Activated naive CD8-positive, alpha-beta T cell treated with anti-CD3 and anti-CD28 coated beads, Interleukin-2, amount 50 U/mL, for 24 hours (primary cell): ENCODE measurements around the gene SCP2.
"Not testable (repeated sequence)": the region's sequence is repeated elsewhere in the genome, so short reads cannot be mapped to it uniquely, and the experiment has no call there.

Source experiments
- ATAC-seq: fragments of 150-1000 bp; cut with Tn5 transposase; one replicate; pipeline ENCODE4 v1.10.0; 2021
- DNase-seq: peaks from one replicate; pipeline ENCODE4 v3.0.0; 2021
- H3K27ac Mint-ChIP-seq: one replicate; pipeline ENCODE4 v1.8.0; 2021; ENCODE audit warnings: mild to moderate bottlenecking, mixed read lengths
- H3K27me3 Mint-ChIP-seq: one replicate; pipeline ENCODE4 v1.8.0; 2021; ENCODE audit warnings: mixed read lengths
- H3K36me3 Mint-ChIP-seq: one replicate; pipeline ENCODE4 v1.8.0; 2021; ENCODE audit warnings: low read depth, mixed read lengths
- H3K4me1 Mint-ChIP-seq: one replicate; pipeline ENCODE4 v1.8.0; 2021; ENCODE audit warnings: mixed read lengths
- H3K4me3 Mint-ChIP-seq: one replicate; pipeline ENCODE4 v1.8.0; 2021; ENCODE audit warnings: mild to moderate bottlenecking, moderate library complexity, mixed read lengths
- H3K9me3 Mint-ChIP-seq: one replicate; pipeline ENCODE4 v1.8.0; 2021; ENCODE audit warnings: mixed read lengths

Gene SCP2

GRCh38 chr1:52973841-52974240 lies 46.8 kb downstream of the SCP2 start:
- no peaks in the 10 kb centered on the region for H3K4me1 Mint-ChIP-seq
- no peak overlapping the region for H3K27ac Mint-ChIP-seq
- no peak for DNase-seq
- H3K36me3 Mint-ChIP-seq, result no peaks in the 10 kb centered on the region
- ATAC-seq, result no peak
- H3K9me3 Mint-ChIP-seq, result no peaks in the 10 kb centered on the region
- H3K4me3 Mint-ChIP-seq, result no peak overlapping the region
- no peaks in the 10 kb centered on the region for H3K27me3 Mint-ChIP-seq

GRCh38 chr1:52976183-52977035 lies 49.3 kb downstream of the SCP2 start:
- peaks cover 3% of the 10 kb centered on the region for H3K36me3 Mint-ChIP-seq
- ATAC-seq (no peak), DNase-seq (no peak)
- H3K9me3 Mint-ChIP-seq, result no peaks in the 10 kb centered on the region
- H3K4me1 Mint-ChIP-seq, result no peaks in the 10 kb centered on the region
- H3K27me3 Mint-ChIP-seq, result no peaks in the 10 kb centered on the region
- no peak overlapping the region for H3K4me3 Mint-ChIP-seq
- H3K27ac Mint-ChIP-seq, result no peak overlapping the region

- Mint-ChIP-seq H3K4me1 (no peaks in the 10 kb centered on the region), H3K36me3 (peaks cover 11% of the 10 kb centered on the region), H3K4me3 (no peak overlapping the region), H3K27me3 (no peaks in the 10 kb centered on the region), H3K9me3 (peaks cover 7% of the 10 kb centered on the region), H3K27ac (no peak overlapping the region)
- ATAC-seq (no peak), DNase-seq (no peak)
These were observed 51.0 kb downstream of the SCP2 start for GRCh38 chr1:52978045-52978444.

- H3K4me1 Mint-ChIP-seq, H3K27ac Mint-ChIP-seq, H3K27me3 Mint-ChIP-seq, H3K9me3 Mint-ChIP-seq, ATAC-seq, H3K4me3 Mint-ChIP-seq, DNase-seq, H3K36me3 Mint-ChIP-seq: not testable (repeated sequence)
These were observed 65.7 kb downstream of the SCP2 start for GRCh38 chr1:52992733-52993132.

- DNase-seq (no peak), ATAC-seq (no peak)
- H3K4me1 Mint-ChIP-seq, result no peaks in the 10 kb centered on the region
- H3K36me3 Mint-ChIP-seq, result no peaks in the 10 kb centered on the region
- H3K27ac Mint-ChIP-seq, result no peak overlapping the region
- no peak overlapping the region for H3K4me3 Mint-ChIP-seq
- no peaks in the 10 kb centered on the region for H3K9me3 Mint-ChIP-seq
- H3K27me3 Mint-ChIP-seq, result no peaks in the 10 kb centered on the region
These were observed 67.6 kb downstream of the SCP2 start for GRCh38 chr1:52994656-52995055.

- no peaks in the 10 kb centered on the region for H3K36me3 Mint-ChIP-seq
- H3K9me3 Mint-ChIP-seq, result no peaks in the 10 kb centered on the region
- H3K27ac Mint-ChIP-seq, result no peak overlapping the region
- no peak overlapping the region for H3K4me3 Mint-ChIP-seq
- H3K4me1 Mint-ChIP-seq, result no peaks in the 10 kb centered on the region
- H3K27me3 Mint-ChIP-seq, result no peaks in the 10 kb centered on the region
- no peak for DNase-seq
- no peak for ATAC-seq
These were observed 69.6 kb downstream of the SCP2 start for GRCh38 chr1:52996653-52997052.

- Mint-ChIP-seq H3K4me3 (no peak overlapping the region), H3K4me1 (no peaks in the 10 kb centered on the region), H3K27me3 (no peaks in the 10 kb centered on the region), H3K9me3 (no peaks in the 10 kb centered on the region), H3K36me3 (peaks cover 4% of the 10 kb centered on the region), H3K27ac (no peak overlapping the region)
- ATAC-seq (no peak), DNase-seq (no peak)
These were observed 74.1 kb downstream of the SCP2 start for GRCh38 chr1:53001128-53001527.

GRCh38 chr1:53006612-53007011 lies 79.5 kb downstream of the SCP2 start:
- H3K4me3 Mint-ChIP-seq, ATAC-seq, H3K27me3 Mint-ChIP-seq, DNase-seq, H3K4me1 Mint-ChIP-seq, H3K27ac Mint-ChIP-seq, H3K9me3 Mint-ChIP-seq, H3K36me3 Mint-ChIP-seq: not testable (repeated sequence)

GRCh38 chr1:53010247-53010646 lies 83.2 kb downstream of the SCP2 start:
- not testable (repeated sequence) for DNase-seq

GRCh38 chr1:53011175-53011574 lies 84.1 kb downstream of the SCP2 start:
- no peaks in the 10 kb centered on the region for H3K27me3 Mint-ChIP-seq
- peaks cover 4% of the 10 kb centered on the region for H3K36me3 Mint-ChIP-seq
- peaks cover 19% of the 10 kb centered on the region for H3K4me1 Mint-ChIP-seq
- no peak for DNase-seq
- no peak for ATAC-seq
- no peak overlapping the region for H3K4me3 Mint-ChIP-seq
- H3K27ac Mint-ChIP-seq, result no peak overlapping the region
- H3K9me3 Mint-ChIP-seq, result no peaks in the 10 kb centered on the region

More at GRCh38 chr1:53010247-53010646, 83.2 kb downstream of the SCP2 start:
- not testable (repeated sequence) for H3K4me3 Mint-ChIP-seq, H3K4me1 Mint-ChIP-seq, H3K27me3 Mint-ChIP-seq, H3K27ac Mint-ChIP-seq, H3K9me3 Mint-ChIP-seq, H3K36me3 Mint-ChIP-seq, ATAC-seq

- Mint-ChIP-seq H3K27ac (peak overlapping the region; percentile 88), H3K9me3 (no peaks in the 10 kb centered on the region), H3K27me3 (no peaks in the 10 kb centered on the region), H3K36me3 (peaks cover 6% of the 10 kb centered on the region), H3K4me3 (peak overlapping the region; percentile 93), H3K4me1 (peaks cover 25% of the 10 kb centered on the region)
- peak; percentile 66 for DNase-seq
- ATAC-seq, result peak; percentile 99
These were observed 87.9 kb downstream of the SCP2 start for GRCh38 chr1:53014791-53015507.

- no peak for DNase-seq
- no peak for ATAC-seq
- Mint-ChIP-seq H3K27ac (peak overlapping the region; percentile 77), H3K4me3 (peak overlapping the region; percentile 93), H3K9me3 (no peaks in the 10 kb centered on the region), H3K27me3 (no peaks in the 10 kb centered on the region), H3K36me3 (peaks cover 6% of the 10 kb centered on the region), H3K4me1 (peaks cover 25% of the 10 kb centered on the region)
These were observed 88.4 kb downstream of the SCP2 start for GRCh38 chr1:53015508-53015860.

- no peak overlapping the region for H3K4me3 Mint-ChIP-seq
- H3K36me3 Mint-ChIP-seq, result peaks cover 6% of the 10 kb centered on the region
- H3K4me1 Mint-ChIP-seq, result peaks cover 25% of the 10 kb centered on the region
- H3K9me3 Mint-ChIP-seq, result no peaks in the 10 kb centered on the region
- H3K27ac Mint-ChIP-seq, result no peak overlapping the region
- ATAC-seq (no peak), DNase-seq (no peak)
- no peaks in the 10 kb centered on the region for H3K27me3 Mint-ChIP-seq
These were observed 89.6 kb downstream of the SCP2 start for GRCh38 chr1:53016705-53017104.

GRCh38 chr1:53020588-53020987 lies 93.5 kb downstream of the SCP2 start:
- Mint-ChIP-seq H3K36me3 (peaks cover 5% of the 10 kb centered on the region), H3K4me1 (peaks cover 21% of the 10 kb centered on the region), H3K4me3 (no peak overlapping the region), H3K27ac (no peak overlapping the region), H3K27me3 (no peaks in the 10 kb centered on the region), H3K9me3 (no peaks in the 10 kb centered on the region)
- DNase-seq, result no peak
- no peak for ATAC-seq

GRCh38 chr1:53022179-53022578 lies 95.1 kb downstream of the SCP2 start:
- DNase-seq (no peak), ATAC-seq (no peak)
- Mint-ChIP-seq H3K27me3 (no peaks in the 10 kb centered on the region), H3K4me3 (no peak overlapping the region), H3K27ac (no peak overlapping the region), H3K9me3 (no peaks in the 10 kb centered on the region), H3K4me1 (peaks cover 9% of the 10 kb centered on the region), H3K36me3 (peaks cover 2% of the 10 kb centered on the region)
